Measurements from ENCODE around the gene NAA80. TPM values are rescaled to one million over a fixed set of nuclear protein-coding genes. Genes with fewer than 3 reads are reported as not detected.

The NAA80 gene
- 5.5 and 6.0 TPM in 2 replicates for total RNA-seq

GRCh38 chr3:50298836-50299637 is at the start of gene NAA80, which contains the start of gene HYAL3:
Gene NAA80, minus strand, starts transcription at chr3:50299405. Its CDS starts 1,942 bp downstream, at chr3:50297463.
Gene HYAL3, minus strand, starts transcription at chr3:50299405. Its CDS starts 3,803 bp downstream, at chr3:50295602.

DNA sequence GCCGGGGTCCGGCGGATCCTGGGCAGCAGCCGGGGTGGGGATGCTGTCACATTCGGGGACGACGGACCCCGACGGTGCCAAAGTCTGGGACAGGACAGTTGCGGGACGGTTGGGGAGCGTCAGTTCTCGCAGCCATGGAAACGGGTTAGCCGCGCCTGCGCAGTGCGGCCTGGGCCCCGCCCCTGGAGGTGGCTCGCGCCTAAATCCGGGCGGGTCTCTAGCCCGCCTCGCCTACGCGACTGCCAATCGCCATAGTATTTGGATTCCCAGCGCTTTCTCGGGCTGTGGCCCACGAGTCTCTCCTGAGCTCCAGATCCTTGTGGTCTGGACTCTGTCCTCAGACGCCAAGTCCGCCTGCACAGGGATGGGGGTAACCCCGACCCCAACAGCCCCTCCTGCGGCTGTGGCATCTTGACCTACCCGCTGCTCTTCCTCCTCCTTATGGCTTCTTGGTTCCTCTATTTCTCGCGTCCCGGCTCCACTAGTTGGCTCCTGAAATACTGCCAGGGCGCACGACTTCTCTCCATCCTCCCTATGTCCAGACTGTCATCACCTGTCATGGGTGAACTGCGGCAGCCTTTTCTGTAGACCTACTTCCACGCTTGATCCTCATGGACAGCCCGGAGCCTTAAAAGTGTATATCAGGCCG is 46.5 kb upstream of the NAA80 start, which contains the start of gene ZMYND10:
Gene ZMYND10 (minus strand): TSS at position 147 of the 649 bp plus-strand sequence. CDS start 153 bp downstream, outside the sequence.

GRCh38 chr3:50340448-50341329 is 41.5 kb upstream of the NAA80 start, which contains the start of gene RASSF1:
Gene RASSF1, minus strand, starts transcription at chr3:50340836. Its CDS starts 31 bp downstream, at chr3:50340805.

GRCh38 chr3:50327943-50328691 is 28.9 kb upstream of the NAA80 start, which contains the start of gene TUSC2:
Gene TUSC2, minus strand, starts transcription at chr3:50328223. Its CDS starts 124 bp downstream, at chr3:50328099.

GRCh38 chr3:50322386-50323091 is 23.3 kb upstream of the NAA80 start, which contains the start of gene HYAL2:
Gene HYAL2, minus strand, starts transcription at chr3:50322745. Its CDS starts 2,256 bp downstream, at chr3:50320489.

DNA sequence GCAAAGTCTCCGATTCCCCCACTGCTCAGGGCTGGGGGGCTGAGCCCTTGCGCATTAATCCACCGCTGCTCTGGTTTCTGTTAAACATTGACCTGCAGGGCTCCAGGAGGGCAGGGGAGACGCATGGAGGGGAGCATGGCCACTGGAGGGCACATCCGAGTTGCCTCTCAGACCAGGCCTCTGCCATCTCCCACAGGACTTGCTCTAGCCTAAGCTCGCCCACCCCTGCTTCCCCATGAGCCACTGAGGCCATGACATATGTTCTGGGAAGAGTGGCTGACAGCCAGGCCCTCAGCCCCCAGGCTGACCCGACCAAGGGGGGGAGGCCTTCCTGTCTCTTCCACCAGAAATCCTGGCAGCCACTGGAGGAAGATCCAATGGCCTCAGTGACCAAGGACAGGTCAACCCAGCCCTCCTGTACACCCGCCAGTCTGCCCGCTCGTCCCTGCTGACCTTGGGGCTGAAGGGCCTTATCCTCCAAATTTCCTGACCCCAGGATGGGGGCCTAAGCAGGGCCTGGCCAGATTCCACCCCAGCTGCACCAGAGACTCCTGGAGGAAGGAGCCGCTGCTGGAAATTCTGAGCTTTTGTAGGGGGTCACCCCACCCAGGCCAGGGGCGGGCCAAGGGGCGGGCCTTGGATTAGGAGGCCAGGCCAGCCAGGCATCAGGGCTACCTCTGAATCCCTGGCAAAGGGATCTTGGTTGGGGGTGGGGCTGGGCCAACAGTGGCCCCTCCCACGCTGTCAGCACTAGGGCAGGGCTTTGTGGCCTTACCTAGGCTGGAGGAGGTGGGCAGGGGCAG is 4.0 kb upstream of the NAA80 start, which contains the start of gene HYAL1:
Gene HYAL1 (minus strand): TSS at position 562 of the 803 bp plus-strand sequence. CDS start 618 bp downstream, outside the sequence.

DNA sequence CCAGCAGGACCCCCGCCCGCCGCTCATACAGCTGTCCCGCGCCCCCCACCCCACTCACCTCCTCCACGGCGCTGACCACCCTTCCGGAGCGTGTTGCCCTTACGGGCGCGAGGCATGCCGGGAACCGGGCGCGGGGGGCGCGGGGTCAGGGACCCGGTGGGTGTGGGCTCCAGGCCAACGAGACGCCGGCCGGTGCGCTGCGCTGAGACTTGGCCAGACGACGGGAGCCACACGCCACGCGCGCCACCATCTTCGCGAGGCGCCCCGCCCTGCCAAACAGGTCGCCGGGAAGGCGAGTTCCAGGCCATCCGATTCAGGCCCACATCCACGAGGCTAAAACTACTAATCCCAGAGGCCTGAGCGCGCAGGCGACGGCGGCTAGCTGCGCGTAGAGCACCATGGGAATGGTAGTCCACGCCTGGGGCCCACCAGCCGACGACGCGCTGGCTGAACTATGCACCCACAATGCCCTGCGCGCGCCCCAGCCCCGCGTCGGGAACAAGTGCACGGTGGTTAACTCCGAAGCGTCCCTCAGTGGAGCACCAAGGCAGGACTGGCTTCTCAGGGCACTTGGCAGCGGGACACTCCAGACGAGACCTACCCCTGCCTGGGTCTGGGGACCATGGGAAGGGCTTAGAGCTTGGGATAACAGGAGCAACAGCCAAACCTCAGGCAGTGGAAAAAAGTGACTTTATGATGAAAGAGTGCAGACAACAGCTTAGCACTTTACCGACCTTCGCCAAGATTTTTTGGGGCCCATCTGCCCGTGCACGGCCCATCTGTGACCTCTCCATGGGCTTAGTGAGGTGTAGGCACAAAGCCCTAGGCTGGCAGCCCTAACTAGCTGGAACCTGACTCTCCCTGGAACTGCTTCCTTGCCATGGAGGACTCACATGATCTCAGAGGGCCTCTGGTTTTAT is 6.8 kb downstream of the NAA80 start, which contains the start of gene IFRD2:
Gene IFRD2 (minus strand): TSS at position 271 of the 920 bp plus-strand sequence. CDS start 155 bp downstream, at position 116.

DNA sequence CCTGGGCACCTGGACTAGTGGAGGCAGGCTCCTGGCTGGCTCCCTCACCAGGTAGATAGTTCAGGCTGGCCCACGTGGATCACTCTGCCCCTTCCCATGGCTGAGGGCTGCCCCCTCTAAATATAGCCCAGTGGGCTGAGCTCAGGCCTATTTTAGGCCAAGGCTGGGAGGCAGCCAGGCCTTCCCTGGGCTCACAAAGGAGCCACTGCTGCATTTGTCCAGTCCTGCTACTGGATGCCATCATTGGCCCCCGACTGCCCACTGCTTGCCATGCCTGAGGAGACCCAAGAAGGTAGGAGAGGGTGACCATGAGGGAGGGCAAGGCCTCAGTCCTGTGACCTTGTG is 20.4 kb downstream of the NAA80 start, which contains the start of gene LSMEM2:
Gene LSMEM2 (plus strand): TSS at position 208 of the 345 bp plus-strand sequence. CDS start 27 bp downstream, at position 235.

DNA sequence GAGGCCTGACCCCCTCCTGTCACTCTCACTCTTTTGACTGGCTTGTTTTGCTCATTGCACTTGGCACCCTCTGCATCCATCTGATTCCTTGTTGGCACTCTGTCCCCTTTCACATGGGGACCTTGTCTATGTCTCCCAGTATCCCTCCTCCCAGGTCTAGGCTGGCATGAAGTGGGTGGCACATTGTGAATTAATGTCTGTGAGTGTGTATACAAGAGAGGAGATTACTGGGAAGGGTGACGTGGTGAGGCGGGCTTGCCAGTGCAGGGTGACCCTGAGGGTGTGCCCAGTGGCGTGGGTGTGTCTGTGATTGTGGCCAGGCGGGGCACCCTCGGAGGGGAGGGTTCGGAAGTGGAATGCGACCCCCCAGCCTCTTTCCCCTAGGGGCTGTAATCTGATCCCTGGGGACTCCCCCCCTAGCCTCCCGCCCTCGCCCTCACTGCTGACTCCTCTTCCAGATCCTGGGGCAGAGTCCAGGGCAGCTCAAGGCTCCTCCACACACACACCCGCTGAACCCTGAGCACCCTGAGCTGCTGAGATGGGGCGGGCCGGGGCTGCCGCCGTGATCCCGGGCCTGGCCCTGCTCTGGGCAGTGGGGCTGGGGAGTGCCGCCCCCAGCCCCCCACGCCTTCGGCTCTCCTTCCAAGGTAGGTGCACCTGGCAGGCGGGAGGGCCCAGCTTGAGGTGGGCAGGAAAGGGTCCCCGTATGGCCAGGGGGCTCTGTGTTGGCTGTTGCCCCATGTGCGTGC is 30.3 kb downstream of the NAA80 start, which contains the start of gene SEMA3B:
Gene SEMA3B (plus strand): TSS at position 445 of the 749 bp plus-strand sequence. CDS start 94 bp downstream, at position 539.

Other genes with a start within 250 kb of the NAA80 start
- gene RBM5, start 210.5 kb downstream of the NAA80 start, total RNA-seq, result 126 and 184 TPM in 2 replicates
- 7.4 and 7.6 TPM in 2 replicates for gene SEMA3F, start 144.1 kb downstream of the NAA80 start, total RNA-seq
- gene GNAT1, start 107.8 kb downstream of the NAA80 start, total RNA-seq, result not detected in 2 replicates
- not detected in 2 replicates for gene SLC38A3, start 94.1 kb downstream of the NAA80 start, total RNA-seq
- 340 and 347 TPM in 2 replicates for gene GNAI2, start 63.2 kb downstream of the NAA80 start, total RNA-seq
- gene SEMA3B, start 30.3 kb downstream of the NAA80 start, total RNA-seq, result 26.0 and 88.5 TPM in 2 replicates
- 0.17 TPM in 1 of 2 replicates, not detected in the other for gene LSMEM2, start 20.3 kb downstream of the NAA80 start, total RNA-seq
- 50.6 and 51.2 TPM in 2 replicates for gene IFRD2, start 7.0 kb downstream of the NAA80 start, total RNA-seq
- gene HYAL3, start within 50 bp of the NAA80 start, total RNA-seq, result 3.3 and 14.9 TPM in 2 replicates
- 4.2 and 6.1 TPM in 2 replicates for gene HYAL1, start 4.2 kb upstream of the NAA80 start, total RNA-seq
- gene HYAL2, start 23.3 kb upstream of the NAA80 start, total RNA-seq, result 46.1 and 86.3 TPM in 2 replicates
- 11.2 and 20.8 TPM in 2 replicates for gene TUSC2, start 28.8 kb upstream of the NAA80 start, total RNA-seq
- gene RASSF1, start 41.4 kb upstream of the NAA80 start, total RNA-seq, result 43.8 and 49.6 TPM in 2 replicates
- gene ZMYND10, start 46.3 kb upstream of the NAA80 start, total RNA-seq, result 1.5 and 2.9 TPM in 2 replicates
- 22.5 and 26.5 TPM in 2 replicates for gene NPRL2, start 51.4 kb upstream of the NAA80 start, total RNA-seq
- 29.6 and 38.5 TPM in 2 replicates for gene CYB561D2, start 51.5 kb upstream of the NAA80 start, total RNA-seq
- 45.5 and 84.4 TPM in 2 replicates for gene TMEM115, start 60.1 kb upstream of the NAA80 start, total RNA-seq
- not detected in 2 replicates for gene CACNA2D2, start 204.2 kb upstream of the NAA80 start, total RNA-seq

Data from smooth muscle cell of trachea (primary cell).